H1 (cell line): ENCODE data around the gene PNMA8B. TPM values are rescaled to one million over a fixed set of nuclear protein-coding genes. Genes with fewer than 3 reads are reported as not detected.

Experiments used
- BACH1 ChIP-seq: IDR thresholded peaks from 2 replicates; pipeline ENCODE4 v1.6.1; 2012; ENCODE audit warnings: low read length, improper control_type of control experiment
- CHD1 ChIP-seq: IDR thresholded peaks from 2 replicates; pipeline ENCODE4 v1.6.1; 2012; ENCODE audit warnings: low read depth, low read length, improper control_type of control experiment
- CTCF ChIP-seq, 3 experiments: IDR thresholded peaks; 1 replicate in 2 of 3; 2 replicates in 1 of 3; pipeline versions ENCODE4 v1.5.1 to v1.6.1; 2011; ENCODE audit warnings: low read length in 3 of 3, mild to moderate bottlenecking in 3 of 3, inconsistent platforms in 2 of 3, low read depth in 1 of 3, moderate library complexity in 1 of 3; ENCODE audit not compliant: insufficient read depth in 1 of 3; ENCODE audit errors: control extremely low read depth in 1 of 3
- EGR1 ChIP-seq: IDR thresholded peaks from 2 replicates; pipeline ENCODE4 v1.6.1; 2011; ENCODE audit warnings: low read depth, low read length, borderline replicate concordance
- GABPA ChIP-seq: IDR thresholded peaks from 2 replicates; pipeline ENCODE4 v1.6.1; 2011; ENCODE audit warnings: mild to moderate bottlenecking, low read length, moderate library complexity, borderline replicate concordance; ENCODE audit not compliant: insufficient read depth
- JUN ChIP-seq: IDR thresholded peaks from 2 replicates; pipeline ENCODE4 v1.6.1; 2011; ENCODE audit warnings: low read depth, mild to moderate bottlenecking, improper control_type of control experiment, low read length
- MAFK ChIP-seq: IDR thresholded peaks from 2 replicates; pipeline ENCODE4 v1.6.1; 2012; ENCODE audit warnings: low read depth, mild to moderate bottlenecking, improper control_type of control experiment, low read length
- NRF1 ChIP-seq: IDR thresholded peaks from 2 replicates; pipeline ENCODE4 v1.6.1; 2011; ENCODE audit warnings: mild to moderate bottlenecking, low read depth, low read length, improper control_type of control experiment
- POLR2A ChIP-seq, 2 experiments: IDR thresholded peaks; 1 replicate in 1 of 2; 2 replicates in 1 of 2; pipeline ENCODE4 v1.6.1; 2011; ENCODE audit warnings: low read depth in 2 of 2, low read length in 2 of 2, mild to moderate bottlenecking in 2 of 2; ENCODE audit errors: control extremely low read depth in 1 of 2
- RAD21 ChIP-seq, 2 experiments: IDR thresholded peaks in 1 of 2; conservative IDR thresholded peaks in 1 of 2; 2 replicates each; pipeline ENCODE4 v1.6.1; 2011; ENCODE audit warnings: low read depth in 2 of 2, low read length in 2 of 2, improper control_type of control experiment in 1 of 2, inconsistent platforms in 1 of 2, mild to moderate bottlenecking in 1 of 2, moderate library complexity in 1 of 2
- USF2 ChIP-seq: IDR thresholded peaks from 2 replicates; pipeline ENCODE4 v1.6.1; 2011; ENCODE audit warnings: low read length, improper control_type of control experiment
- polyA plus RNA-seq, 7 experiments: library from polyadenylated mRNA; depleted of rRNA in 3 of 7; stranded (reverse) in 5 of 7; unstranded in 2 of 7; fragments of >200 nt in 5 of 7; fragments of 200-250 nt in 2 of 7; gene quantifications; 1 replicate in 5 of 7; 2 replicates in 1 of 7; 4 replicates in 1 of 7; pipeline versions ENCODE4 v1.2.1 to v1.2.3, GENCODE V29; 2011 to 2013; ENCODE audit warnings: missing spikeins in 2 of 7, mixed read lengths in 2 of 7
- total RNA-seq: library from RNA; stranded (reverse); fragmentation: NEBNext Ultra II Directional; extraction: Animal tissue kit (Norgen Biotek cat#: 25700); gene quantifications from 2 replicates; pipeline ENCODE4 v1.2.1, GENCODE V29; 2021

The PNMA8B gene
- total and polyA plus RNA-seq, 2 of the 8 experiments (the other 6 are each of a cell fraction or from before 2014, with no cell fraction given), result 0.48 to 1.4 TPM

GRCh38 chr19:46537136-46538097, 41.8 kb upstream of the PNMA8B start (continued):
- TF ChIP-seq CTCF (IDR thresholded peaks at IDR 0.05; ENCODE audit: control extremely low read depth in 1 of 3, insufficient read depth in 1 of 3, low read depth in 1 of 3, low read length in 3 of 3) (peak; percentile 71 to 97 (median 96)), EGR1 (no peak), GABPA (no peak), MAFK (no peak), NRF1 (no peak), JUN (no peak), USF2 (no peak), RAD21 (IDR thresholded peaks at IDR 0.05 in 1 of 2, conservative IDR thresholded peaks at IDR 0.05 in 1 of 2; ENCODE audit: low read depth in 2 of 2, low read length in 2 of 2) (peak; percentile 2 to 43; a peak in 3 of 4 replicates), BACH1 (no peak), POLR2A (IDR thresholded peaks at IDR 0.05; ENCODE audit: control extremely low read depth in 1 of 2, low read depth in 2 of 2, low read length in 2 of 2) (no peak), CHD1 (no peak)
